Activated CD8-positive, alpha-beta memory T cell treated with anti-CD3 and anti-CD28 coated beads for 36 hours (primary cell): Measurements from ENCODE around the gene OBP2B. TPM values are rescaled to one million over a fixed set of nuclear protein-coding genes. Genes with fewer than 3 reads are reported as not detected.
"Not testable (repeated sequence)": the region's sequence is repeated elsewhere in the genome, so short reads cannot be mapped to it uniquely, and the experiment has no call there.

ENCODE experiments used
- CTCF ChIA-PET: fragments of 350-600 bp; sonication (Branson Sonifier 250); formaldehyde crosslinking; loops from one replicate; lab custom pipeline; 2021; ENCODE audit warnings: antibody characterized with exemption; lab: Charles Lee
- POLR2A ChIA-PET: fragments of 350-600 bp; sonication (Branson Sonifier 250); formaldehyde crosslinking; loops from one replicate; lab custom pipeline; 2021; ENCODE audit warnings: antibody characterized with exemption; lab: Charles Lee
- total RNA-seq, 2 experiments: library from RNA; stranded (reverse); gene quantifications; one replicate each; pipeline ENCODE4 v1.2.3, GENCODE V29; 2021

Gene OBP2B
- total RNA-seq, 2 experiments from 2014 or later, result not detected

GRCh38 chr9:133182151-133182550, 26.9 kb downstream of the OBP2B start:
- ChIA-PET CTCF (interaction anchor here (1.2 kb wide), 1 partner anchor 304 kb away, joined by 5 read pairs; no protein-coding TSS in a partner anchor), POLR2A (no interaction called here)

- POLR2A ChIA-PET, result no interaction called here
- CTCF ChIA-PET, result interaction anchor here (1.1 to 1.8 kb wide), 3 partner anchors 10 to 305 kb away, joined by 5 to 7 read pairs (median 5); no protein-coding TSS in a partner anchor
Measured at GRCh38 chr9:133181561-133181960, 27.5 kb downstream of the OBP2B start.

DNA sequence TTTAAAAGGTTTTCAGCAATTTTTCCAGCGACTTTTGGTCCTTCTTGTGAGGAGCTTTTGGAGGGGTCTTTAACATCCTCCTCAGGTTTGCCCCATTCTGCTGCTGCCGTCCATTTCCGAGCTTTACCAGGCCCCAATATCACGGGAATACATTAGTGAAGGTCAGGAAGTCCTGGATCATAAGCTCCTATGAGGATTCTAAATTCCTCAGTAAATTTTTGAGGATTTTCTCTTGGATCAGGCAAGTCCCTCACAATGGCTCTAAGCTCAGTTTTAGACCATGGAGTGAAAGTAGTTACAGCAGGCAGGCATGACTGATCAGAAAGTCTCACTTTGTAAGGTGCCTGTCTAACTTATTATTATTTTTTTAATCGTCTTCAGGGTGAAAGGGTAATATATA, 28.1 kb downstream of the OBP2B start:
- ChIA-PET POLR2A (no interaction called here), CTCF (interaction anchor here (1.1 to 1.8 kb wide), 3 partner anchors 9 to 14 kb away, joined by 5 to 7 read pairs (median 5); no protein-coding TSS in a partner anchor)

GRCh38 chr9:133173056-133173455, 36.0 kb downstream of the OBP2B start:
- POLR2A ChIA-PET, result no interaction called here
- CTCF ChIA-PET, result no interaction called here

GRCh38 chr9:133171161-133171961, 37.7 kb downstream of the OBP2B start:
- CTCF ChIA-PET, result interaction anchor here (1.6 kb wide), 1 partner anchor 9 kb away, joined by 5 read pairs; no protein-coding TSS in a partner anchor

GRCh38 chr9:133170716-133171115, 38.3 kb downstream of the OBP2B start:
- ChIA-PET CTCF (interaction anchor here (1.6 kb wide), 1 partner anchor 10 kb away, joined by 5 read pairs; no protein-coding TSS in a partner anchor), POLR2A (interaction anchor here (0.7 kb wide), 1 partner anchor 102 kb away, joined by 3 read pairs; no protein-coding TSS in a partner anchor)

More at GRCh38 chr9:133171161-133171961, 37.7 kb downstream of the OBP2B start:
- POLR2A ChIA-PET, result no interaction called here

GRCh38 chr9:133169687-133170086, 39.4 kb downstream of the OBP2B start:
- POLR2A ChIA-PET, CTCF ChIA-PET: not testable (repeated sequence)

DNA sequence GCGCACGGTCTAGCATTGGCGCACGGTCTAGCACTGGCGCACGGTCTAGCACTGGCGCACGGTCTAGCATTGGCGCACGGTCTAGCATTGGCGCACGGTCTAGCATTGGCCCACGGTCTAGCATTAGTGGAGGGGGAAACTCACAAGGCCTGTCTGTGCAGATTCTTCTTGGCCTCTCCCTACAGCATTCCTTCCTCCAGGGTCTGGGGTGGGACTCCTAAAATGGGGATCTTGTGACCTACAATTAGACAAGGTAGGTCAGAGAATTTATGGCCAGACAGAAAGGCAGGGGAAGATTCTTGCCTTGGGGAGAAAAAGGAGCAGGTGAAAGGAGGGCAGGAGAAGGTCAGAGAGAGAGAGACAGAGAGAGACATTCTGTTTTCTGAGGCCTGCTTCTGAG, 39.9 kb downstream of the OBP2B start:
- CTCF ChIA-PET, result no interaction called here
- POLR2A ChIA-PET, result no interaction called here

DNA sequence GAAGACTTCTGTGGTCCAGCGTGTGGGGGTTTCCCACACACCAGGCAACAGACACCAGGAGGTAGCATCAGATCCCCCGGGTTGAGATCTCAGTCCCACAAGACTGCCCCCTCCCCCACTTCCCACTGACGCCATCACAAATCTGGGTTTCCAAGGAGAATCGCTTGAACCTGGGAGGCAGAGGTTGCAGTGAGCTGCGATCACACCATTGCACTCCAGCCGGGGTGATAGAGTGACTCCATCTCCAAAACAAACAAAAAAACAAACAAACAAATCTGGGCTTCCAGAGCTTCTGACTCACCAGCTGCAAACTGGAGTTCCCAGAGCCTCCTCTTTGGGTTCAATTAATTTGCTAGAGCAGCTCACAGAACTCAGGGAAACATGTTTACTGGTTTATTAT, 40.6 kb downstream of the OBP2B start:
- POLR2A ChIA-PET, result no interaction called here
- CTCF ChIA-PET, result no interaction called here

DNA sequence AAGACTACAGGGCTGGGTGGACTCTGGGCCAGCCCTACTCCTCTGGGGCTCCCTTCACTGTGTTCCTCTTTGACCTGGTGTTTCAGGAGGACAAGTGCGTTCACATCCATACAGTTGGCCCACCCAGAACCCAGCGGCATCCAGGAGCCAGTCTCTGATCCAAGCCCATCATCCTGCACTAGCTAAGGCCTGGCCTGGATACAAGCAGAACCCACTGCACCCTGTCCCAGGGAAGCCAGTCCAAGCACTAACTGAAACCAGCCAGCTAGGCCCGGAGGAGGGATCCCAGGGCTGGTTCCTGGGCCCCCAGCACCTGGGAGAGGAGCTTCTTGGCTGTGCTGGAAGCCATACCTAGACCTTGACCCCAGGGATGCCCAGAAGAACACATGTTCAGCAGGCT, 41.3 kb downstream of the OBP2B start:
- ChIA-PET CTCF (interaction anchor here (2.4 kb wide), 1 partner anchor 13 kb away, joined by 7 read pairs; no protein-coding TSS in a partner anchor), POLR2A (no interaction called here)

- POLR2A ChIA-PET, result no interaction called here
Measured at GRCh38 chr9:133167096-133167730, 41.8 kb downstream of the OBP2B start.

DNA sequence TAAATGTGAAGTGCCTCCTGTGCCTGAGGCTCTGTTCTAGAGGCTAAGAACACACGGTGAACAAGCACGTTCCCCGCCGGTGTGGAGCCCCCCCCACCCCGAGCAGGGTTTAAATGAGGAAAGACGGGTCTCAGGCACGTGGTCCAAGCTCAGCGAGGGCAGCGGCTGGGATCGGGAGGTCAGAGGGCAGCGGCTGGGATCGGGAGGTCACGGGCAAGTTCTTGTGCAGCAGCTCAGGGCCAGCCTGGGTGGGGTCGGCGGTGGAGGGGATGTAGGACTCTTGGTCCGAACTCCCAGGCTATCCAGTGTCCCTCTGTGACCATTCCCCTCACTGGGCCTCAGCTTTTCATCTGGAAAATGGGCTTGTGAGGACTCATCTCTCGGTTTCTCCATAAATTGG, 42.7 kb downstream of the OBP2B start:
- CTCF ChIA-PET, result interaction anchor here (2.4 kb wide), 1 partner anchor 15 kb away, joined by 7 read pairs; no protein-coding TSS in a partner anchor
- POLR2A ChIA-PET, result no interaction called here

More at GRCh38 chr9:133167096-133167730, 41.8 kb downstream of the OBP2B start:
- CTCF ChIA-PET, result interaction anchor here (2.4 kb wide), 1 partner anchor 14 kb away, joined by 7 read pairs; no protein-coding TSS in a partner anchor

- ChIA-PET CTCF (no interaction called here), POLR2A (no interaction called here)
Measured at GRCh38 chr9:133165452-133165730, 43.7 kb downstream of the OBP2B start.

DNA sequence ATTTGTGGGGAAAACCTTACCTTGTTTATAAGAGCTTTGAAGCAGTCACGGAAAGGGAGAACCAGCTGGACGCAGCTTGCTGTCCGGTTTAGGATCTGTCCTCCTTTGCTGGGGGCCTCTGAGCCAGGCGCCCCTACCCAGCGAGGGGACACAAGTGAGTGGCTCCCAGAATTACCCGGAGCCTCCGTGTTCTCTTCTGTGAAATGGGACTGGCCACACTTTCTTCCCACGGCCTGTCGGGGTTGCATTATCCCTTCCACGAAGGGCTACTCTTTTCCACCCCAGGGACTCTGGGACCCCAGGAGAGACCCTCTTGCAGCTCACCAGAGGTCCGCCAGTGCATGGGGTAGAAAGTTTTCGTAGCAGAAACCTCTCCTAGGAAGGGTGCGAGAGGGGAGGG, 44.9 kb downstream of the OBP2B start:
- CTCF ChIA-PET, result interaction anchor here (0.7 kb wide), 1 partner anchor 34 kb away, joined by 3 read pairs; no protein-coding TSS in a partner anchor

DNA sequence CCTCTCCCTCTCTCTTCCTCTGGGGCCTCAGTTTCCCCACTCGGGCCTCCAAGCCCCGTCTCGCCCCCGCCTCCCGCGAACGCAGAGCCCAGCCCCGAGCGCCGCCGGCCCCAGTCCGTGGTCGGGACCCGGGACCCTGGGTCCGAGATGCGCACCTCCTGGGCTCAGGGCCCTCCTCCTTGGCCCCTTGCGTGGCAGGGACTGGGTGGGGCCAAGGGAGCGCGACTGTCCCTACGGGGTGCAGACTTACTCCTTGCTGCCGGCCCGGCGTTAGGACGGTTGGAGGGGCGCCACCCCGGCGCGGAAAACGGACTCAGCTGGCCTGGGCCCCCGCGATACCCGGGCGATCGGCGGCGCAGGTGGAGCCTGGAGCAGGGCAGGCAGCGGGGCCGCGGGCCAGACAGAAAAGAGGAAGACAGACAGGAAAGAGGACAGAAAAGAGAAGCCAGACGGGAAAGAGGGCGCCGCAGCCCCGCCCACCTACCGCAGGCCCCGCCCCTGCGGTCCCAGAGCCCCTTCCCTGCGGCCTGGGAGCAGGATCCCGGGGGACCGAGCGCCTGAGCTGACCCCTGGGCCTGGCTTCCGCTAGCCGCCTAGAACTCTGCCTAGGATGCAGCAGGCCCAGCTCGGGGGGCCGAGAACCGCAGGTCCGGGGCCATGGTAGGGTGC, 45.4 kb downstream of the OBP2B start, which contains the start of gene GBGT1:
GBGT1 (minus strand) TSS at position 411 of the 669 bp plus-strand sequence. CDS start 1,502 bp downstream, outside the sequence.
- ChIA-PET POLR2A (interaction anchor here (1.2 kb wide), 1 partner anchor 14 kb away, joined by 4 read pairs; no protein-coding TSS in a partner anchor), CTCF (interaction anchor here (0.7 kb wide), 1 partner anchor 34 kb away, joined by 3 read pairs; no protein-coding TSS in a partner anchor)

More for the DNA sequence above, 44.9 kb downstream of the OBP2B start:
- POLR2A ChIA-PET, result interaction anchor here (1.2 kb wide), 1 partner anchor 15 kb away, joined by 4 read pairs; no protein-coding TSS in a partner anchor

- POLR2A ChIA-PET, result no interaction called here
- CTCF ChIA-PET, result no interaction called here
Measured at GRCh38 chr9:133162861-133163503, 46.1 kb downstream of the OBP2B start.

DNA sequence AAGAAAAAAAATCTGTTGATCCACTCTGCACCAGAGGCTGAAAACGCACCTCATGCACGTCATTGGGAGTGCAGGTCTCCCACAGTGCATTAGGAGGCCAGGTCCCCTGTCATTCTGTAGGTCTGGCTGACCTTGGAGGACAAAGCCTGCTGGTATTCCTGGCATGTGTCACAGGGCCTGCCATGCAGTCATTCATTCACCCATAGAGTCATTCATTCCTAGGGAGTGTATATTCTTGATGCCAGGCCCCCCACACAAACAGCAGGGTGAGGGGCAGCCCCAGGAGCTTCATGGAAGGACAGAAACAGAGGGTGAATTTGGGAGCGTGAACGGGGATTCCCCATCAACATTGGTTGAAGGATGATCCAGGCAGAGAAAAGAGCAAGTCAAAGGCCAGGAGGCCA, 47.5 kb downstream of the OBP2B start:
- ChIA-PET POLR2A (no interaction called here), CTCF (interaction anchor here (1.3 kb wide), 1 partner anchor 25 kb away, joined by 4 read pairs; no protein-coding TSS in a partner anchor)

DNA sequence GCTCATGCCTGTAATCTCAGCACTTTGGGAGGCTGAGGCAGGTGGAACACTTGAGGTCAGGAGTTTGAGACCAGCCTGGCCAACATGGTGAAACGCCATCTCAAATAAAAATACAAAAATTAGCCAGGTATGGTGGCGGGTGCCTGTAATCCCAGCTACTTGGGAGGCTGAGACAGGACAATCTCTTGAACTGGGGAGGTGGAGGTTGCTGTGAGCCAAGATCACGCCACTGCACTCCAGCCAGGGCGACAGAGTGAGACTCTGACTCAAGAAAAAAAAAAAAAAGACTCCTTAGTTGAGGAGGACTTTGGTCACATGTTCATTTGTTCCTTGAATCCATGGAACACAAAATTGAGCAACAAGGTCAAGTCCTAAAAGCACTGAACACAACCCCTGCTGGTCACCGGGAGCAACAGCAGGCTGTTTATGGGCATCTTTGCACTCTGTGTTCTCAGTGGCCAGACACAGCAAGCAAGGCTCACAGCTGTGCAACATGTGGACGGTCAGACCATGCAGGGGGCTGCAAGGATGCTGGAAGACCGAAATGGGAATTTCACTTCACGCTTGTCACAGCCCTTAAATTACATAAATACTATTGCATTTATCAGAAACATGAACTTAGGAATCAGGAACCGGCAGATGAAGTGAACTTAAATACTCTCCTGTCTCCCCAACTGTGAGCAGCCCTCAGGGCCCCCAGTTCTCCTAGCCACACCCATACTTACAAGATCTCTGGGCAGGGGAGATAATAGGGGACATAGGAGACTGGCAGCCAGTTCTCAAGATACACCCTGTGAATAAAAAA, 48.1 kb downstream of the OBP2B start:
- CTCF ChIA-PET, result interaction anchor here (0.7 to 2.1 kb wide), 3 partner anchors 14 to 1303 kb away, joined by 3 to 5 read pairs (median 4); no protein-coding TSS in a partner anchor
- POLR2A ChIA-PET, result no interaction called here
